M059J (cell line): ENCODE results near the gene ST3GAL5. TPM values are rescaled to one million over a fixed set of nuclear protein-coding genes. Genes with fewer than 3 reads are reported as not detected.
"Not testable (repeated sequence)": the region's sequence is repeated elsewhere in the genome, so short reads cannot be mapped to it uniquely, and the experiment has no call there.

Source experiments
- DNase-seq: peaks from one replicate; pipeline ENCODE4 v3.0.0-alpha.2; 2012; ENCODE audit warnings: low read depth
- total RNA-seq: library from RNA; depleted of rRNA; stranded (reverse); fragments of >200 nt; shearing (Covaris generic); gene quantifications from 2 replicates; pipeline ENCODE4 v1.2.3, GENCODE V29; 2014

The ST3GAL5 gene
- total RNA-seq, 1 experiment from 2014 or later, result 30.7 TPM

GRCh38 chr2:85917887-85918795 lies 29.4 kb upstream of the ST3GAL5 start:
- peak; percentile 63 for DNase-seq

- DNase-seq, result no peak
Observed at GRCh38 chr2:85915606-85916303, 27.0 kb upstream of the ST3GAL5 start.

- no peak for DNase-seq
Observed at GRCh38 chr2:85914922-85915321, 26.1 kb upstream of the ST3GAL5 start.

- peak; percentile 59 for DNase-seq
Observed at GRCh38 chr2:85913884-85914881, 25.4 kb upstream of the ST3GAL5 start.

GRCh38 chr2:85911814-85912692 lies 23.3 kb upstream of the ST3GAL5 start:
- peak; percentile 93 for DNase-seq

GRCh38 chr2:85911097-85911496 lies 22.3 kb upstream of the ST3GAL5 start:
- DNase-seq, result no peak

GRCh38 chr2:85909005-85909404 lies 20.2 kb upstream of the ST3GAL5 start:
- DNase-seq, result no peak

GRCh38 chr2:85908506-85908905 lies 19.7 kb upstream of the ST3GAL5 start:
- DNase-seq, result no peak

- DNase-seq, result peak; percentile 22
Observed at GRCh38 chr2:85907671-85908157, 18.9 kb upstream of the ST3GAL5 start.

- no peak for DNase-seq
Observed at GRCh38 chr2:85906748-85907147, 18.0 kb upstream of the ST3GAL5 start.

- DNase-seq, result no peak
Observed at GRCh38 chr2:85905891-85906290, 17.1 kb upstream of the ST3GAL5 start.

GRCh38 chr2:85905187-85905666 lies 16.4 kb upstream of the ST3GAL5 start:
- no peak for DNase-seq

- DNase-seq, result no peak
Observed at GRCh38 chr2:85903849-85904248, 15.1 kb upstream of the ST3GAL5 start.

- DNase-seq, result peak; percentile 46
Observed at GRCh38 chr2:85902496-85902895, 13.7 kb upstream of the ST3GAL5 start.

GRCh38 chr2:85901155-85901554 lies 12.4 kb upstream of the ST3GAL5 start:
- DNase-seq, result no peak

GRCh38 chr2:85900366-85900765 lies 11.6 kb upstream of the ST3GAL5 start:
- DNase-seq, result no peak

GRCh38 chr2:85899849-85900248 lies 11.1 kb upstream of the ST3GAL5 start:
- no peak for DNase-seq

- no peak for DNase-seq
Observed at GRCh38 chr2:85899284-85899683, 10.5 kb upstream of the ST3GAL5 start.

GRCh38 chr2:85898881-85899280 lies 10.1 kb upstream of the ST3GAL5 start:
- DNase-seq, result no peak

- DNase-seq, result not testable (repeated sequence)
Observed at GRCh38 chr2:85894554-85895278, 5.9 kb upstream of the ST3GAL5 start.
